A673 (cell line): ENCODE measurements around the gene SRSF4. TPM values are rescaled to one million over a fixed set of nuclear protein-coding genes. Genes with fewer than 3 reads are reported as not detected.

ENCODE experiments used
- BruUV-seq: library from RNA; stranded (reverse); fragments of 400-500 nt; replicated peaks from 2 replicates; lab custom pipeline; 2021; lab: Mats Ljungman, UMichigan
- CTCF ChIA-PET: fragments of 300-600 bp; sonication (Branson Sonifier 250); formaldehyde crosslinking; loops from one replicate; lab custom pipeline; 2022; ENCODE audit warnings: antibody characterized with exemption; lab: Charles Lee
- POLR2A ChIA-PET: fragments of 300-600 bp; sonication (Branson Sonifier 250); formaldehyde crosslinking; loops from one replicate; lab custom pipeline; 2022; ENCODE audit warnings: antibody characterized with exemption; ENCODE audit not compliant: low non-redundant PET; lab: Charles Lee
- DNase-seq: peaks from one replicate; pipeline ENCODE4 v3.0.0-alpha.2; 2015; ENCODE audit warnings: low spot score
- H3K27ac ChIP-seq: fragments of 200-600 bp; sonication (generic); 2 replicates; pipeline ENCODE4 v1.5.1; 2016; ENCODE audit warnings: mixed run types, low read depth, mild to moderate bottlenecking, mixed read lengths, antibody characterized with exemption, low read length; ENCODE audit not compliant: poor library complexity, severe bottlenecking
- H3K27me3 ChIP-seq: fragments of 200-600 bp; sonication (generic); replicated peaks from 2 replicates; pipeline ENCODE4 v1.6.1; 2017; ENCODE audit warnings: mixed run types, low read depth, mild to moderate bottlenecking, mixed read lengths, antibody characterized with exemption, low read length; ENCODE audit not compliant: insufficient read depth, poor library complexity
- H3K36me3 ChIP-seq: fragments of 200-600 bp; sonication (generic); 2 replicates; pipeline ENCODE4 v1.6.1; 2016; ENCODE audit warnings: mixed run types, mild to moderate bottlenecking, mixed read lengths, antibody characterized with exemption, low read length; ENCODE audit not compliant: insufficient read depth, poor library complexity, severe bottlenecking
- H3K4me1 ChIP-seq: fragments of 200-600 bp; sonication (generic); 2 replicates; pipeline ENCODE4 v1.6.1; 2017; ENCODE audit warnings: mixed run types, mild to moderate bottlenecking, mixed read lengths, antibody characterized with exemption, low read length; ENCODE audit not compliant: insufficient read depth, poor library complexity, severe bottlenecking
- H3K4me3 ChIP-seq: fragments of 200-600 bp; sonication (generic); 2 replicates; pipeline ENCODE4 v1.5.1; 2016; ENCODE audit warnings: low read depth, mixed run types, mild to moderate bottlenecking, mixed read lengths, low read length; ENCODE audit not compliant: poor library complexity, severe bottlenecking
- H3K9me3 ChIP-seq: fragments of 200-600 bp; sonication (generic); 2 replicates; pipeline ENCODE4 v1.6.1; 2016; ENCODE audit warnings: mixed run types, low read depth, mild to moderate bottlenecking, mixed read lengths, antibody characterized with exemption, low read length; ENCODE audit not compliant: poor library complexity, severe bottlenecking
- EZH2 ChIP-seq: fragments of 200-600 bp; sonication (generic); IDR thresholded peaks from 2 replicates; pipeline ENCODE4 v1.6.1; 2017; ENCODE audit warnings: borderline replicate concordance, low read depth, mild to moderate bottlenecking, mixed read lengths, antibody characterized with exemption, low read length; ENCODE audit not compliant: poor library complexity, severe bottlenecking
- intact Hi-C: fragments of 100-400 bp; cut with micrococcal nuclease; formaldehyde crosslinking; loops from one replicate; pipeline ENCODE4 v1.10.0; 2022; ENCODE audit not compliant: unreplicated experiment
- total RNA-seq: library from RNA; stranded (reverse); gene quantifications from 2 replicates; pipeline ENCODE4 v1.2.3, GENCODE V29; 2021
- TF ChIP-seq, protein P1 (sequence below): fragments of 300-800, 200-600 bp; sonication (generic); conservative IDR thresholded peaks from 2 replicates; pipeline ENCODE4 v1.5.1; 2017; ENCODE audit warnings: low read depth, mild to moderate bottlenecking, antibody characterized with exemption, low read length, moderate library complexity, mixed read lengths

Gene SRSF4
- total RNA-seq, 1 experiment from 2014 or later, result 116 TPM

DNA sequence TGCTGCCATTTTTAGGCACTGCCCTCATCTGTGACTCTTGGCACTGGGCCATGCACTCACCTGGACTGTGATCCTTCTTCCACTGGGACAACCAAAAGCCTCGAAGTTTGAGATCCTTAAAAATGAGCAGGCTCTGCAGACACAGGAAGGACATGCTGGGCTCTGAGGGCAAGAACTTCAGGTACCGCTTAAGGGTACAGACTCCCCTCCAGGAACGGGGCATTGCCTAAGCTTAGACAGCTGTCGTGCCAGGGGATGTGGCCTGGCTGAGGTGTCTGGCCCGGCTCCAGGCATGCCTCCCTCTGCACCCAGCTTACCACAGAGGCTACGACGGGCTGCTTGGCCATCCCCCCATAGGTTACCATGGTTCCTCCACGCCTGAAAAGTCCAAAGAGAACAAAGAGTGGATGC, 14.2 kb upstream of the SRSF4 start:
- no peaks in the 10 kb centered on the region for H3K4me1 ChIP-seq
- H3K9me3 ChIP-seq, result no peaks in the 10 kb centered on the region
- no peak overlapping the region for H3K27ac ChIP-seq
- ChIA-PET POLR2A (no interaction called here), CTCF (no interaction called here)
- intact Hi-C loops, result no loop called here
- peaks cover 18% of the 10 kb centered on the region for H3K36me3 ChIP-seq
- TF ChIP-seq, protein P1, sequence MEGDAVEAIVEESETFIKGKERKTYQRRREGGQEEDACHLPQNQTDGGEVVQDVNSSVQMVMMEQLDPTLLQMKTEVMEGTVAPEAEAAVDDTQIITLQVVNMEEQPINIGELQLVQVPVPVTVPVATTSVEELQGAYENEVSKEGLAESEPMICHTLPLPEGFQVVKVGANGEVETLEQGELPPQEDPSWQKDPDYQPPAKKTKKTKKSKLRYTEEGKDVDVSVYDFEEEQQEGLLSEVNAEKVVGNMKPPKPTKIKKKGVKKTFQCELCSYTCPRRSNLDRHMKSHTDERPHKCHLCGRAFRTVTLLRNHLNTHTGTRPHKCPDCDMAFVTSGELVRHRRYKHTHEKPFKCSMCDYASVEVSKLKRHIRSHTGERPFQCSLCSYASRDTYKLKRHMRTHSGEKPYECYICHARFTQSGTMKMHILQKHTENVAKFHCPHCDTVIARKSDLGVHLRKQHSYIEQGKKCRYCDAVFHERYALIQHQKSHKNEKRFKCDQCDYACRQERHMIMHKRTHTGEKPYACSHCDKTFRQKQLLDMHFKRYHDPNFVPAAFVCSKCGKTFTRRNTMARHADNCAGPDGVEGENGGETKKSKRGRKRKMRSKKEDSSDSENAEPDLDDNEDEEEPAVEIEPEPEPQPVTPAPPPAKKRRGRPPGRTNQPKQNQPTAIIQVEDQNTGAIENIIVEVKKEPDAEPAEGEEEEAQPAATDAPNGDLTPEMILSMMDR, result no peak
- TF ChIP-seq EZH2, result no peak
- H3K4me3 ChIP-seq, result no peak overlapping the region
- no peaks in the 10 kb centered on the region for H3K27me3 ChIP-seq
- no peak for DNase-seq
- BruUV-seq, result no TSS peak

DNA sequence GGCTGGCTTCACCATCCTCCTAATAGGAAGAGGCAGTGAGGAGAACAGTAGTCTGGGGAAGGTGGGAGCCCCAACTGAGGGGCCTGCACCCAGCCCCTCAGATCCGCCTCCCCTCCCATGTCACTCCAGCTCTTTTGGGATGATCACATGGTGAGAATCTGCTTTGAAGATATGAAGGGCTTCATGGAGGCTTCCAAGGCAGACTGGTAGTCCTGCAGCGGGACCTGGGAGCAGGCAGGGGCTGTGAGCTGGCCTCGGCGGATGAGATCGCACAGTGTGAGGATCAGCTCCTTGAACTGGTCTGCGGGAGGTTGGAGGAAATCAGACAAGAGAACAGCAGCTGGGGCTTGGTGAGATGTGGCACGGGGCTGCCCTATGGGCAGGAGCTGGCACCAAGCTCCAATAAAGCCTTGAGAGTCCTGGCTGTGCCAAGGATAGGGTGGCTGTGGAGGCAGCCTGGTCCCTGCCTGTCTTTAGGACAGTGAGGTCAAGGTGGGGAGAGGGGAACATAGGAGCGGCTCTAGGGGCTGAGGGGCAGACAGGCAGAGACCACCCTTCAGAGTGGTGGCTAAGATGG, 12.3 kb upstream of the SRSF4 start:
- no peak for DNase-seq
- Histone ChIP-seq H3K27me3 (no peaks in the 10 kb centered on the region), H3K4me3 (no peak overlapping the region), H3K4me1 (no peaks in the 10 kb centered on the region), H3K36me3 (peaks cover 7% of the 10 kb centered on the region), H3K9me3 (no peaks in the 10 kb centered on the region), H3K27ac (no peak overlapping the region)
- ChIA-PET CTCF (interaction anchor here (1.6 kb wide), 1 partner anchor 9 kb away, joined by 5 read pairs; no protein-coding TSS in a partner anchor), POLR2A (interaction anchor here (0.6 kb wide), 1 partner anchor 309 kb away, joined by 7 read pairs; no protein-coding TSS in a partner anchor)
- TF ChIP-seq, protein P1, result no peak
- TF ChIP-seq EZH2, result no peak
- no TSS peak for BruUV-seq
- intact Hi-C loops, result no loop called here

DNA sequence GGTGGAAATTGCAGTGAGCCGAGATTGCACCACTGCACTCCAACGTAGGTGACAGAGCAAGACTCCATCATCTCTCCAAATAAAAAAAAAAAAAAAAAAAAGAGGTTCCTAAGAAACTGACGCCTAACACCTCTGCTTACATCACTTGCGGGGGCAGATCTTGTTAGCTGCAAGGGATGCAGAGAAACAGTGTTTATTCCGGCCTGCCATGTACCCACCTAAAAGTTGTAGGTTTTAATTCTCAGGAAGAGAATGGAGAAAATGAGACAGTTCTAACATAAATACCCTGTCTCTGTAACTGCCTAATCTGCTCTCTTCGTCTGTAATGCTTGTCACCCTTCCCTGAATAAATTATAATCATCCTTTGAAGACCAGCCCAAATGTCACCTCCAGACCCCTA, 9.0 kb upstream of the SRSF4 start:
- no peak for TF ChIP-seq EZH2
- TF ChIP-seq, protein P1, result no peak
- Histone ChIP-seq H3K27ac (no peak overlapping the region), H3K9me3 (no peaks in the 10 kb centered on the region), H3K4me3 (no peak overlapping the region), H3K4me1 (no peaks in the 10 kb centered on the region), H3K36me3 (peaks cover 3% of the 10 kb centered on the region), H3K27me3 (no peaks in the 10 kb centered on the region)
- no peak for DNase-seq
- no TSS peak for BruUV-seq
- intact Hi-C loops, result no loop called here
- POLR2A ChIA-PET, result no interaction called here
- CTCF ChIA-PET, result no interaction called here
